Vagina (tissue), 2 donors: ENCODE measurements around the gene WDR37. TPM values are rescaled to one million over a fixed set of nuclear protein-coding genes. Genes with fewer than 3 reads are reported as not detected.

Experiments used
- DNase-seq, 2 donors: peaks; one replicate each; pipeline ENCODE4 v3.0.0-alpha.2; 2017; ENCODE audit errors: extremely low spot score in 2 of 2
- H3K27ac ChIP-seq: fragments of 200-600 bp; sonication (generic); one replicate; pipeline ENCODE4 v1.5.1; 2019
- H3K27me3 ChIP-seq: fragments of 200-600 bp; sonication (generic); one replicate; pipeline ENCODE4 v1.5.1; 2019
- H3K36me3 ChIP-seq, 2 donors: fragments of 200-600 bp; sonication (generic); one replicate each; pipeline ENCODE4 v1.5.1; 2017 to 2019
- H3K4me1 ChIP-seq: fragments of 200-600 bp; sonication (generic); one replicate; pipeline ENCODE4 v1.5.1; 2019
- H3K4me3 ChIP-seq, 2 donors: fragments of 200-600 bp; sonication (generic); 1 replicate in 1 of 2; 2 replicates in 1 of 2; pipeline ENCODE4 v1.5.1; 2016 to 2019
- H3K9me3 ChIP-seq: fragments of 200-600 bp; sonication (generic); one replicate; pipeline ENCODE4 v1.5.1; 2019
- POLR2A ChIP-seq, 2 donors: fragments of 450-650 bp; IDR thresholded peaks; one replicate each; pipeline ENCODE4 v1.6.1; 2017; ENCODE audit warnings: antibody characterized with exemption in 2 of 2, mild to moderate bottlenecking in 2 of 2, moderate library complexity in 2 of 2
- POLR2AphosphoS5 ChIP-seq, 2 donors: sonication (generic); formaldehyde crosslinking; IDR thresholded peaks; one replicate each; pipeline ENCODE4 v1.9.0; 2017; ENCODE audit warnings: antibody characterized with exemption in 2 of 2, mild to moderate bottlenecking in 2 of 2, low read depth in 1 of 2; ENCODE audit not compliant: insufficient read depth in 1 of 2
- intact Hi-C: fragments of 100-400 bp; cut with DNase I; formaldehyde crosslinking; loops from one replicate; pipeline ENCODE4 v1.15.1; 2023
- total RNA-seq: library from RNA; depleted of rRNA; stranded (reverse); fragments of >200 nt; gene quantifications from one replicate; pipeline ENCODE4 v1.2.3, GENCODE V29; 2016
- TF ChIP-seq, protein P1 (sequence below), 3 experiments: fragments of 450-650 bp in 2 of 3; fragments of 200-600 bp in 1 of 3; sonication (generic) in 1 of 3; IDR thresholded peaks; one replicate each; pipeline ENCODE4 v1.5.1; 2017 to 2019; ENCODE audit warnings: antibody characterized with exemption in 3 of 3, mild to moderate bottlenecking in 2 of 3, moderate library complexity in 2 of 3

WDR37 gene
- total RNA-seq, 1 donor from 2014 or later = 16.9 TPM

DNA sequence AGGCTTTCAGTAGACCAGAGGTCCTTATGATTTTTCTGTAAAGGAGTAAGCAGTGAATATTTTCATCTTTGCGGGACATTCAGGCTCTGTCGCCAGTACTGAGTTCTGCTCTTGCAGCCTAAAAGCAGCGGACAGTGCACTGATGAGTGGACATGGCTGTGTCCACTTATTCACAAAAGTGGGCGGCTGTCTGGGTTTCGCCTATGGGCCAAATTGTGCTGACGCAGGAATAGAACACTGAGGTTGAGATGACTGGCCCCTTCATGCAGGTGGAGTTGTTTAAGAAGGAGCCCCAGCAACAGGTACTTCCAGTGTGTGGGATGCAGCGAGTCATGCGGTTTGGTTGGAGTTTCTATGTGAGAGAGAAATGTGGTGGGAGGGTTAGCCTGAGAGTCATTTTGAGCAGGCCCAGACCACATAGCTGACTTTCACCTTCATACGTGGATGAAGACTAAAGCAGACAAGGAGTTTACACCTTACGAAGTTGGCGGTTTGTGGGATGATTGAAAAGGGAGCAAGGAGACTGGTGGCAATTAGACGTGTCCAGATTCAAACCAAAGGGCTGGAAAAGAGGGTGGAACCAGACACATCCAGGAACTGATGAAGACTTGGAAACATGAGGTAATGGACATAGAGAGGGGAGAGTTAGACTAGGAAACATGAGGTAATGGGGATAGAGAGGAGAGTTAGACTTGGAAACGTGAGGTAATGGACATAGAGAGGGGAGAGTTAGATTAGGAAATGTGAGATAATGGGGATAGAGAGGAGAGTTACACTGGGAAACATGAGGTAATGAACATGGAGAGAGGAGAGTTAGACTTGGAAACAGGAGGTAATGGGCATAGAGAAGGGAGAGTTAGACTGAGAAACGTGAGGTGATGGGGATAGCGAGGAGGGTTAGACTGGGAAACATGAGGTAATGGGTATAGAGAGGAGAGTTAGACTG lies 38.2 kb downstream of the WDR37 start:
- no peaks in the 10 kb centered on the region for H3K9me3 ChIP-seq
- TF ChIP-seq POLR2AphosphoS5 (IDR thresholded peaks at IDR 0.05; ENCODE audit: insufficient read depth in 1 of 2, low read depth in 1 of 2) (no peak), POLR2A (IDR thresholded peaks at IDR 0.05) (no peak)
- TF ChIP-seq, protein P1, sequence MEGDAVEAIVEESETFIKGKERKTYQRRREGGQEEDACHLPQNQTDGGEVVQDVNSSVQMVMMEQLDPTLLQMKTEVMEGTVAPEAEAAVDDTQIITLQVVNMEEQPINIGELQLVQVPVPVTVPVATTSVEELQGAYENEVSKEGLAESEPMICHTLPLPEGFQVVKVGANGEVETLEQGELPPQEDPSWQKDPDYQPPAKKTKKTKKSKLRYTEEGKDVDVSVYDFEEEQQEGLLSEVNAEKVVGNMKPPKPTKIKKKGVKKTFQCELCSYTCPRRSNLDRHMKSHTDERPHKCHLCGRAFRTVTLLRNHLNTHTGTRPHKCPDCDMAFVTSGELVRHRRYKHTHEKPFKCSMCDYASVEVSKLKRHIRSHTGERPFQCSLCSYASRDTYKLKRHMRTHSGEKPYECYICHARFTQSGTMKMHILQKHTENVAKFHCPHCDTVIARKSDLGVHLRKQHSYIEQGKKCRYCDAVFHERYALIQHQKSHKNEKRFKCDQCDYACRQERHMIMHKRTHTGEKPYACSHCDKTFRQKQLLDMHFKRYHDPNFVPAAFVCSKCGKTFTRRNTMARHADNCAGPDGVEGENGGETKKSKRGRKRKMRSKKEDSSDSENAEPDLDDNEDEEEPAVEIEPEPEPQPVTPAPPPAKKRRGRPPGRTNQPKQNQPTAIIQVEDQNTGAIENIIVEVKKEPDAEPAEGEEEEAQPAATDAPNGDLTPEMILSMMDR (IDR thresholded peaks at IDR 0.05) = no peak
- H3K4me1 ChIP-seq = no peaks in the 10 kb centered on the region
- DNase-seq = peak; percentile 32 to 90
- intact Hi-C loops = no loop called here
- peaks cover 3 to 50% of the 10 kb centered on the region in 2 donors for H3K36me3 ChIP-seq
- H3K27me3 ChIP-seq = no peaks in the 10 kb centered on the region
- no peak overlapping the region for H3K4me3 ChIP-seq
- no peak overlapping the region for H3K27ac ChIP-seq

DNA sequence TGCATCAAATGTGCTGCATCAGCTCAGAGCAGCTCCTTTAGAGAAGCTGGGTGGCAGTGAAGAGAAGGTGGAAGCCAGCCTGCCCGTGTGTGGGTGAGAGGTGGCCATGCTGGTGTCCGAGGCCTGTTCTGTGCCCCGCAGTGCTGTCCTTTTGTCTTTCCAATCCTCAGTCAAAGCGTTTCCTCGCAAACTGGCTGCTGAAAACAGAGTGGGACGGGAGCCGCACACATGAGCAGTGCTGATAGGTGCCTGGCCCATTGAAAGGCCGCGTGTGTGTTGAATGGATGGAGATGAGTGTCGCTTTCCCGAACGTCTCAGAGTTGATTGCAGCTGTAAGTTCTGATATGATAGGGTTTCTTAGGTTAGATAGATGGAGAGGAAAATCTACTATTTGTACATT lies 39.3 kb downstream of the WDR37 start:
- peak in 1 of 2 donors; percentile 70 for DNase-seq
- no peak overlapping the region for H3K27ac ChIP-seq
- TF ChIP-seq POLR2AphosphoS5 (IDR thresholded peaks at IDR 0.05; ENCODE audit: insufficient read depth in 1 of 2, low read depth in 1 of 2) (no peak), POLR2A (IDR thresholded peaks at IDR 0.05) (no peak)
- TF ChIP-seq, protein P1 (IDR thresholded peaks at IDR 0.05) = no peak

DNA sequence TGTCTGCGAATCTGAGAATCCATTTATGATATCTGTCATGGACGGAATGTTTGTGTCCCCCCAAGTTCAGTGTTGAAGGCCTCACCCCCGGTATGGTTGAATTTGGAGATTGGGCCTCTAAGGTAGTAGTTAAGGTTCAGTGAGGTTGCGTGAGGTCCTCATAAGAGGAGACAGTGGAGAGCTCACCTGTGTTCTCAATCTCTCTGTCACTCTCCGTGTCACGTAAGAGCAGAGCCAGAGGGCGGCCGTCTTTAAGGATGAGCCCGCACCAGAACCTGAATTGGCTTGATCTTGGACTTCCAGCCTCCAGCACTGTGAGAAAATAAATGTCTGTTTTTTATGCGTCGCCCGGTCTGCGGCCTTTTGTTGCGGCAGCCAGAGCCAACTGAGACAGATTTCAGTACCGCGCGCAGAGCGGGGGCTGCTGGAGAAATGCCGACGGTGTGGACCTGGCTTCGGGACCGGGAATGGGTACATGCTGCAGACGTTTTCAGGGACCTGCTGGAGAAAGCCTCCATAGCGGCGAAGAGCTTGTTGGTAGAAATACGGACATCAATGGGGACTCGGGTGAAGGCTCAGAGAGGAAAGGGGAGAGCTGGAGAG lies 40.2 kb downstream of the WDR37 start:
- Histone ChIP-seq H3K36me3 (peaks cover 3 to 36% of the 10 kb centered on the region in 2 donors), H3K27me3 (no peaks in the 10 kb centered on the region), H3K4me1 (no peaks in the 10 kb centered on the region), H3K4me3 (no peak overlapping the region), H3K27ac (no peak overlapping the region), H3K9me3 (no peaks in the 10 kb centered on the region)
- DNase-seq = peak in 1 of 2 donors; percentile 82
- no peak for TF ChIP-seq POLR2AphosphoS5 (IDR thresholded peaks at IDR 0.05; ENCODE audit: insufficient read depth in 1 of 2, low read depth in 1 of 2)
- TF ChIP-seq, protein P1 (IDR thresholded peaks at IDR 0.05) = no peak
- TF ChIP-seq POLR2A (IDR thresholded peaks at IDR 0.05) = no peak
- intact Hi-C loops = no loop called here

More for the DNA sequence above, 39.3 kb downstream of the WDR37 start:
- H3K4me1 ChIP-seq = no peaks in the 10 kb centered on the region
- no peaks in the 10 kb centered on the region for H3K9me3 ChIP-seq
- intact Hi-C loops = no loop called here
- no peak overlapping the region for H3K4me3 ChIP-seq
- H3K36me3 ChIP-seq = peaks cover 3 to 38% of the 10 kb centered on the region in 2 donors
- H3K27me3 ChIP-seq = no peaks in the 10 kb centered on the region

DNA sequence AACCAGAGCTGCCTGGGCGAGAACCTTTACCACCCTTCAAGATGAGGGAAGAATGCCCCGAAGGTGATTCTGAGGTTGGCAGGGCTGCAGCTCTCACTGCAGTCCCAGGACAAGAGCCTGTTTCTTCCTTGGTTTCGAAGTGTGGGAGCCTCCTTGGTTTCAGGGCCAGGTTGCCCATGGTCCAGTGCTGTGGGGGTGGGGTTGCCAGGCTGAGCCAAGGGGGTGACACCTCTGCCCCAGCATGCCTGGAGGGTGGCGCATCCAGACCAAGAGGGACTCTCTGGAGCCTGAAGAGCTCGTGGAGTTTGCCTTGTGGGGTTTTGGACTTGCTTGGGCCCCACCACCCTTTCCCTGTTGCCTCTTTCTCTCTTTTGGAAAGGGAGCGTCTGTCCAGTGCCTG lies 41.3 kb downstream of the WDR37 start:
- peak in 1 of 2 donors; percentile 67 for DNase-seq
- TF ChIP-seq POLR2AphosphoS5 (IDR thresholded peaks at IDR 0.05; ENCODE audit: insufficient read depth in 1 of 2, low read depth in 1 of 2) (no peak), POLR2A (IDR thresholded peaks at IDR 0.05) (no peak)
- TF ChIP-seq, protein P1 (IDR thresholded peaks at IDR 0.05) = no peak
- Histone ChIP-seq H3K27me3 (no peaks in the 10 kb centered on the region), H3K9me3 (no peaks in the 10 kb centered on the region), H3K27ac (no peak overlapping the region), H3K4me1 (no peaks in the 10 kb centered on the region), H3K36me3 (peaks cover 3 to 35% of the 10 kb centered on the region in 2 donors), H3K4me3 (no peak overlapping the region)
- intact Hi-C loops = no loop called here
